Rectal smooth muscle tissue (tissue), 1 donor: ENCODE results near the gene CHMP5.
"Not testable (repeated sequence)": the region's sequence is repeated elsewhere in the genome, so short reads cannot be mapped to it uniquely, and the experiment has no call there.

Source experiments
- H3K27ac ChIP-seq: one replicate; pipeline ENCODE4 v1.7.0; 2013; ENCODE audit warnings: low read depth, low read length, inconsistent platforms
- H3K27me3 ChIP-seq: one replicate; pipeline ENCODE4 v1.7.0; 2013; ENCODE audit warnings: low read length; ENCODE audit not compliant: control insufficient read depth, insufficient read depth
- H3K36me3 ChIP-seq: one replicate; pipeline ENCODE4 v1.7.0; 2013; ENCODE audit warnings: low read length; ENCODE audit not compliant: control insufficient read depth, insufficient read depth
- H3K4me1 ChIP-seq: one replicate; pipeline ENCODE4 v1.7.0; 2013; ENCODE audit warnings: low read length; ENCODE audit not compliant: control insufficient read depth, insufficient read depth
- H3K4me3 ChIP-seq: one replicate; pipeline ENCODE4 v1.7.0; 2013; ENCODE audit warnings: low read length
- H3K9ac ChIP-seq: one replicate; pipeline ENCODE4 v1.7.0; 2013; ENCODE audit warnings: low read length

The CHMP5 gene

DNA sequence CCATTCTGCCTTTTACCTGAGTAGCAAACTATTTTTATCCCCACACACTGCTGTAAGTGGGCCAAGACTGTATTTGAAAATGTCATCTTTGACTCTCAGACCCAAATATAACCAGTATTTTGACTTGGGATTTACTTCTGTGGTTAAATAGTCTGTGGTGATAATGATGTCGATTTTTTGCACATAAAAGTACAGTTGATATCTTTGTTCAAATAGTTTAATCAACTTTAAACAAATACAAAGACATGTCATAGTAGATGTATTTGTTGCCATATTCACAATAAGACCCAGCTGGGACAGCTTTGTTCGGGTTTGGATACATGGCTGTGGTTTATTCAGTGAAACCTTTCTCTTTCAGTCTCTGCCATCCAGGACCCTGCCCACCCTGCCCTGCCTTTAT, 45.9 kb downstream of the CHMP5 start:
- H3K36me3 ChIP-seq = peaks cover 46% of the 10 kb centered on the region

DNA sequence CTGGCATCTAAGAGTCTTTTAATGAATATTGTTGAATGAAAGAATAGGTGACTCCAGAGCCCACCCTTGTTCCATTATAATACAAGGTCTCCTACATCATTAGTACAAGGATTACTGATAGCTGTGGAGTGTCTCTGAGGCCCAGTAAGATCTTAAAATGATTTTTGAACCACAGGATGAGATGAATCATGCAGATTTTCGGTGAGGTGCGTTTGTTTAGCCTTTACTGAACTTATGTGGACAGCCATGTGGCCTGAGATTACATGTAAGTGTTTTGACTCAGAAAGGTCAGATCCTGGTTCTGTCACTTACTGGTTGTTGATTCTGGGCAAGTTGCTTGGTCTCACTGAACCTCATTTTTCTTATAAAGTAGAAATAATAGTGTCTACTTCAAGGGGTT, 47.1 kb downstream of the CHMP5 start:
- Histone ChIP-seq H3K36me3 (peaks cover 45% of the 10 kb centered on the region), H3K27ac (no peak overlapping the region), H3K4me1 (no peaks in the 10 kb centered on the region), H3K27me3 (no peaks in the 10 kb centered on the region), H3K4me3 (no peak overlapping the region), H3K9ac (no peak overlapping the region)

More for the DNA sequence above, 45.9 kb downstream of the CHMP5 start:
- no peaks in the 10 kb centered on the region for H3K27me3 ChIP-seq
- H3K27ac ChIP-seq = no peak overlapping the region
- no peak overlapping the region for H3K4me3 ChIP-seq
- H3K9ac ChIP-seq = no peak overlapping the region
- no peaks in the 10 kb centered on the region for H3K4me1 ChIP-seq

DNA sequence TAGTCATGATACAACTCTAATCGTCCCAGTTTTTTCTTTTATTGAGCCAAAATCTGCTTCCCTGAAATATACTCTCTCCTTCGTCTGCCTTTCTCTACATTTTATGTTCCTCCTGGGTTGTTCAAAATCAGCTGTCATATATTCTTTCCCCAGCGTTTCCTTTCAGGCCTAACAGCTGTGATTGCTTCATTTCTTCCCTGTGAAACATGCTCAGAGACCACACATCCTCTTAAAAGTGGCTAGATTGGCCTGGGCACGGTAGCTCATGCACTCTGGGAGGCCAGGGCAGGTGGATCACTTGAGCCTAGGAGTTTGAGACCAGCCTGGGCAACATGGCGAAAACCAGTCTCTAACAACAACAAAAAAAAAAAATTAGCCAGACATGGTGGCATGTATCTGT, 50.5 kb downstream of the CHMP5 start:
- H3K4me1 ChIP-seq = peaks cover 2% of the 10 kb centered on the region
- H3K27ac ChIP-seq = no peak overlapping the region
- H3K36me3 ChIP-seq = peaks cover 45% of the 10 kb centered on the region
- no peak overlapping the region for H3K9ac ChIP-seq
- H3K27me3 ChIP-seq = no peaks in the 10 kb centered on the region
- no peak overlapping the region for H3K4me3 ChIP-seq

DNA sequence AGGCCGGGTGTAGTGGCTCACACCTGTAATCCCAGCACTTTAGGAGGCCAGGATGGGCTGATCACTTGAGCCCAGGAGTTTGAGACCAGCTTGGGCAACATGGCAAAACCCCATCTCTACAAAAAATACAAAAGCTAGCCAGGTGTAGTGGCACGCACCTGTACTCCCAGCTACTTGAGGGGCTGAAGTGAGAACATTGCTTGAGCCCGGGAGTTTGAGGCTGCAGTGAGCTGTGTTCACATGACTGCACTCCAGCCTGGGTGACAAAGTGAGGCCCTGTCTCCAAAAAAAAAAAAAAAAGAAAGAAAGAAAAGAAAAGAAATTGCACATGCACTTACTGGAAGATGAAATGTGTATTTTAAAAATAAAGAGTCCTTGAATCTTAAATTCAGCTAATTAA, 52.3 kb downstream of the CHMP5 start:
- H3K27me3 ChIP-seq, H3K9ac ChIP-seq, H3K4me3 ChIP-seq, H3K4me1 ChIP-seq, H3K27ac ChIP-seq: not testable (repeated sequence)
- H3K36me3 ChIP-seq = peaks cover 39% of the 10 kb centered on the region

DNA sequence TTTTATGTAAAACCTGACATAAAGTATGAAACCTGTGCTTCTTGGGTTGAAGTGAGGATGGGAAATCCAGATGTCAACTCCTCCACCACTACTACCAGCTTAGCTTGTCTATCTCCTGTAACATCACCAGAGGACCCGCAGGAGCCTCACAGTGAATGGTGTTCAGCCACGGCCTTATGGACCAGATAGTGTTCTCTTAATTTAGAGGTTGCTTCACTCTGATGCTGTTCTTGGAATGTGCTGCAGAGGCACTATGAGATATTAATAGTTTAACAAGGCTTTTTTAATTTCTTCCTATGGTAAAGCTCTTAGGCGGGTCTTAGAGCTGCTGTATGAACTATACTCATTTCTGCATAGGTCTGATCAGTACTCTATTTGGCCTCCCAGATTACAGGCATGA, 53.4 kb downstream of the CHMP5 start:
- H3K27ac ChIP-seq = no peak overlapping the region
- H3K4me1 ChIP-seq = peaks cover 9% of the 10 kb centered on the region
- no peak overlapping the region for H3K4me3 ChIP-seq
- H3K9ac ChIP-seq = no peak overlapping the region
- no peaks in the 10 kb centered on the region for H3K27me3 ChIP-seq
- H3K36me3 ChIP-seq = peaks cover 39% of the 10 kb centered on the region

DNA sequence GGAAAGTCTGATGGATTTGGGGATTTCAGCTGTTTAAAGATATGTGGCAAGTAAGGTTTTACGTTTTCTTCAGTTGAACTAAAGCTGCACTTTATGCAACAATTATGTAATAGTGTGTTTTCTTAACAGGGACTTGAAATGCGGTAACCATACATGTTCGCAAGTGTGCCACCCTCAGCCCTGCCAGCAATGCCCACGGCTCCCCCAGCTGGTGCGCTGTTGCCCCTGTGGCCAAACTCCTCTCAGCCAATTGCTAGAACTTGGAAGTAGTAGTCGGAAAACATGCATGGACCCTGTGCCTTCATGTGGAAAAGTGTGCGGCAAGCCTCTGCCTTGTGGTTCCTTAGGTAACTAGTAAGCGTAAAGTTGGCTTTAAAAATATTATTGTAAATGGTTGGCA, 53.9 kb downstream of the CHMP5 start:
- Histone ChIP-seq H3K27me3 (no peaks in the 10 kb centered on the region), H3K36me3 (peaks cover 35% of the 10 kb centered on the region), H3K4me3 (no peak overlapping the region), H3K4me1 (peaks cover 9% of the 10 kb centered on the region), H3K9ac (no peak overlapping the region), H3K27ac (no peak overlapping the region)

DNA sequence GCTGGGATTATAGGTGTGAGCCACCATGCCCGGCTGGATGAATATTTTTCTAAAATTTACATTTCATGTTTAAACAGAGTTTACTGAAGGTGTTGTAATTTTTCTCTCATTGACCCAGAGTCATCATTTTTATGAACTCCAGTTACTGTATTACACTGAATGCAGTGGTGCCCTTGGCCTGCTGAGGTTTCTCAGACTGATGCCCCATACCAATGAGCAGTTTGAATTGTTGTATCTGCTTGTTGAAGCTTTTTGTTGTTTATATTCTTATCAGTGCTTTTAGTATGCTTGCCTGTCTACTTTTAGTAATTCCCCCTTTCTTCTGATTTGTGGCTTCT, 55.4 kb downstream of the CHMP5 start:
- Histone ChIP-seq H3K4me1 (peaks cover 9% of the 10 kb centered on the region), H3K27ac (peak overlapping the region; percentile 24), H3K36me3 (peaks cover 32% of the 10 kb centered on the region), H3K4me3 (no peak overlapping the region), H3K27me3 (no peaks in the 10 kb centered on the region), H3K9ac (no peak overlapping the region)

DNA sequence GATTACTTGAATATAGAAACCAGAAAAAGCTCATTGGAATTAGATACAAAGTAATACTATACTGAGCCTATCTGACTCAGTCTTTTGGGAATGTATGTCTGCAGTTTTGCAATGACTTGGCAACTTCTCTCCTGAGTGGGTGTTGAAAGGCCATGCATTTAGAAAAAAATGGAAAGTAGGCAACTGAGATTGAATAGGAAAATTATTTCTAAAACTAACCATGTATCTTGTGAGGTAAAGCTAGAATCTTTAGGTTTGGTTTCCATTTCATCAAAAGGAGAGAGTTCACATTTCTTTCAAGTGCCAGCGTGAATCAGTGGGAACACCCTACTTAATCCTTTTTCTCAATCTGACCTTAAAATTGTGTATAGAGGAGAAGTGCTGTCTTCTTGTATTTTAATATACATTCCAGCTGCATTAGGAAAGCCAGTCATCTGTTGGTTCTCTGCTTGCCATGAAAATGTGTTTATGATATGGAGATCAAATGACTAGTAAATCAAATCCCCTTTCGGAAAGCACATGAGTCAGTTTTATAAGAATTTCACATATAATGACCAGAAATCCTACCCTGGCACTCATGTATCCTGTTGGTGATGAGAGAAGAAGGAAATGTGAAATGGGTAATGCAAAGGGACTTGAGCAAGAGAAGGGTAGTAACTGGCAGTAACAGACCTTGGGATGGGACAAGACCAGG, 55.9 kb downstream of the CHMP5 start:
- Histone ChIP-seq H3K27ac (peak overlapping the region; percentile 24), H3K27me3 (no peaks in the 10 kb centered on the region), H3K9ac (no peak overlapping the region), H3K4me1 (peaks cover 9% of the 10 kb centered on the region), H3K36me3 (peaks cover 32% of the 10 kb centered on the region), H3K4me3 (no peak overlapping the region)

DNA sequence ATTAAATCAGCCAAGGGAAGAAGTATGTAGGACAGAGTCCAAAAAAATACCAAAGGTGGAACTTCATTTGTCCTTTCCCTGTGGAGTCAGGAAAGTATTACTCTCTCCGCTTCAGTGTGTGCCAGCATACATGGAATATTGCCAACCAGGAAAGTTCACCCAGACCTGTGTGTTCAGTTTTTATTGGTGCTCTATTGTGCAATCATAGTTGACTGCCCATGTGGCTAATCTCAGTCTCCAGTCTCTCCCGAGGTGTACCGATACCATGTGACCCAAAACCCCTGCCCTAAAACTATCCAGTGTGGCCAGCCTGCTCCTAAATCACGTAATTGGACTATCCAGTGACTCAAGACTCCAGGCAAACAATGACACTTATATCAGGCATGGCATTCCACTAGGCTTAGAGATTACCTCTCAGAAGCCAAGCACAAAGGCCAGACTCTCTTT, 64.3 kb downstream of the CHMP5 start:
- no peaks in the 10 kb centered on the region for H3K27me3 ChIP-seq
- H3K9ac ChIP-seq = no peak overlapping the region
- peak overlapping the region; percentile 80 for H3K27ac ChIP-seq
- H3K4me1 ChIP-seq = peaks cover 15% of the 10 kb centered on the region
- H3K4me3 ChIP-seq = no peak overlapping the region
- peaks cover 8% of the 10 kb centered on the region for H3K36me3 ChIP-seq

DNA sequence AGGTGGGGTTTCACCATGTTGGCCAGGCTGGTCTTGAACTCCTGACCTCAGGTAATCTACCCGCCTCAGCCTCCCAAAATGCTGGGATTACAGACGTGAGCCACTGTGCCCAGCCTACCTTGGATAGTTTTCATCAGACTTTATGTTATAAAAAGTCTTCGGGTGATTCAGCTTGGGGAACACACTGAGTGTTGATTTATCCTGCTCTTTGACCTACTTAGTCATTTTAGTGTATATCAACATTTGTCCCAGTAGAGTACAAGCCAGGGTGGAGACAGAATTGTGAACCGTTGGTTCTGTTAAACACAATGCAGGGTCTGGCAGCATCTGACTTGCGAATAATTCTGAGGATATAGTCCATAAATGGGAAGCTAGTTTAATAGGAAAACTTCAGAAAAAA, 65.1 kb downstream of the CHMP5 start:
- H3K27ac ChIP-seq = peak overlapping the region; percentile 43
- no peak overlapping the region for H3K4me3 ChIP-seq
- H3K36me3 ChIP-seq = peaks cover 9% of the 10 kb centered on the region
- peaks cover 15% of the 10 kb centered on the region for H3K4me1 ChIP-seq
- H3K27me3 ChIP-seq = no peaks in the 10 kb centered on the region
- H3K9ac ChIP-seq = no peak overlapping the region

DNA sequence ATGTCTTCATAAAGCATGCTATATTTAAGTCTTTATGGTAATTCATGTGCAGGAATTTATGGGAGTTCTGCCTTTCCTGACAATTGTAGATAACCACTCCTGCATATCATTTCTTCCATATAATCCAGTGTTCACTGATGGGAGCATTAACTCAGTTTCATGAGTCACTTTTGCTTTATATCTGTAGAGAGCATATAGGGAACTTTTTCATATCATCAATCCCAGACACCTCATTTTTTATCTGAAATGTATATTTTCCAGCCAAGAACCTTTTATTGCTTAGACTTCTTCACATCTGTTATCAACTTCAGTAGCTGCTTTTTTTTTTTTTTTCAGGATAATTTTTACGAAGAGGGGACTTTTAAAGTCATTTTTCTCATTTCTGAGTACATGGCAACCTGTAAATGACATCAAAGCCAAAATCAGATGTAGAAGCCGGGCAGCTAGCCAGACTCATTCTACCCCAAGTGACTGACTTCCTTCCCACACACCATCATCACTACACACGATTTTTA, 66.6 kb downstream of the CHMP5 start:
- Histone ChIP-seq H3K27me3 (no peaks in the 10 kb centered on the region), H3K36me3 (peaks cover 9% of the 10 kb centered on the region), H3K9ac (no peak overlapping the region), H3K27ac (no peak overlapping the region), H3K4me3 (no peak overlapping the region), H3K4me1 (peaks cover 15% of the 10 kb centered on the region)
